Skin epidermis (tissue), 12 donors: ENCODE results near the gene SPECC1.
"Not testable (repeated sequence)": the region's sequence is repeated elsewhere in the genome, so short reads cannot be mapped to it uniquely, and the experiment has no call there.

ENCODE experiments used
- H3K27ac ChIP-seq, 21 experiments: fragments of 200-600 bp; sonication (generic) in 11 of 21; one replicate each; pipeline ENCODE4 v1.5.0; 2020; ENCODE audit warnings: mild to moderate bottlenecking in 3 of 21, inconsistent platforms in 2 of 21, moderate library complexity in 2 of 21
- H3K4me3 ChIP-seq, 7 experiments: fragments of 200-600 bp; sonication (generic) in 2 of 7; one replicate each; pipeline ENCODE4 v1.5.0; 2020; ENCODE audit warnings: inconsistent platforms in 2 of 7, mild to moderate bottlenecking in 2 of 7, moderate library complexity in 1 of 7

SPECC1 gene

DNA sequence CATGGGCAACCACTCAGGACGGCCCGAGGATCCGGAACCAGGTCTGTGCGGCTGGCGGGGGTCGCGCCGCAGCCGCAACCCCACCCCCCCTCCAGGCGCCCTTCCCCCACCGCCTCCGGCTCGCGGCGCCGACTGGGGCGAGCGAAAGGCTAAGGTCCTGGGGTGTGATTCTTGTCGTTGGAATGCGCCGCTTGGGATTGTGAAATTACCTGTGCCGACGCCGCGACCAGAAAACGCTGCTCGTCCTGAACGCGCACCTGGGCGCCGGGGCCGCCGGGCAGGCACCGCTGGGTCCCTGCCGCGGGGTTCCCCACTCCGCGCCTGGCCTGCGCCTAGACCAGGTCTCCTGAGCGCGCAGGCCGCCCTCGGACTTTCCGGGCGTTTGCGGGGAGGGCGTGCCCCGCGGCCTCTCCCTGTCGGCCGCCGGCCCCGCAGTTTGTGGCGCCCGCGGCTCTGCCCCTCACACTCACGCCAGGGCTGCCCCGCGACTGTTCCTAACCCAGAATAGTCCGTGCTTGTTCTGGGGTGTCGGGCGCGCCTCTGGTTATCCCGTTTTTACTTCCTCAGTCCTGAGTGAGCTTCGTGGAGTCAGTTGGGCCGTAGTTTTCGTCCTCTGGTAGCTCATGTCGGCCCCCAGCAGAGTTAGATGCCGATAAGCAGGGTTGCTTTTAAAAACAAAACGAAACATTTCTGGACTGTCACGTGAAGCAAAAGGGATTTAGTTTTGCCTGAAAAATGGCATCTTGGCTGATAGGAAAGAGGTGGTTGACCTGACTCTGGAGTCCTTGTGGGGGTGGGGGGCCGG lies 147.2 kb downstream of the SPECC1 start:
- Histone ChIP-seq H3K27ac (peak overlapping the region in 20 of 21 experiments; percentile 1 to 85 (median 42)), H3K4me3 (peak overlapping the region; percentile 52 to 96 (median 64))

GRCh38 chr17:20157001-20157310 lies 147.8 kb downstream of the SPECC1 start:
- H3K4me3 ChIP-seq: peak overlapping the region in 5 of 7 experiments; percentile 59 to 96 (median 70)
- H3K27ac ChIP-seq: peak overlapping the region in 2 of 21 experiments; percentile 24 to 61

GRCh38 chr17:20158580-20158979 lies 149.4 kb downstream of the SPECC1 start:
- Histone ChIP-seq H3K4me3 (no peak overlapping the region), H3K27ac (no peak overlapping the region)

GRCh38 chr17:20159406-20160069 lies 150.4 kb downstream of the SPECC1 start:
- Histone ChIP-seq H3K27ac (no peak overlapping the region), H3K4me3 (no peak overlapping the region)

GRCh38 chr17:20165516-20165915 lies 156.4 kb downstream of the SPECC1 start:
- H3K27ac ChIP-seq, H3K4me3 ChIP-seq: not testable (repeated sequence)

- H3K4me3 ChIP-seq: no peak overlapping the region
- no peak overlapping the region for H3K27ac ChIP-seq
These were observed 160.9 kb downstream of the SPECC1 start for GRCh38 chr17:20170085-20170484.

GRCh38 chr17:20171741-20172365 lies 162.7 kb downstream of the SPECC1 start:
- H3K27ac ChIP-seq: no peak overlapping the region
- H3K4me3 ChIP-seq: no peak overlapping the region

- Histone ChIP-seq H3K4me3 (no peak overlapping the region), H3K27ac (no peak overlapping the region)
These were observed 163.2 kb downstream of the SPECC1 start for GRCh38 chr17:20172376-20172775.

- Histone ChIP-seq H3K27ac (no peak overlapping the region), H3K4me3 (no peak overlapping the region)
These were observed 163.9 kb downstream of the SPECC1 start for GRCh38 chr17:20173091-20173490.

DNA sequence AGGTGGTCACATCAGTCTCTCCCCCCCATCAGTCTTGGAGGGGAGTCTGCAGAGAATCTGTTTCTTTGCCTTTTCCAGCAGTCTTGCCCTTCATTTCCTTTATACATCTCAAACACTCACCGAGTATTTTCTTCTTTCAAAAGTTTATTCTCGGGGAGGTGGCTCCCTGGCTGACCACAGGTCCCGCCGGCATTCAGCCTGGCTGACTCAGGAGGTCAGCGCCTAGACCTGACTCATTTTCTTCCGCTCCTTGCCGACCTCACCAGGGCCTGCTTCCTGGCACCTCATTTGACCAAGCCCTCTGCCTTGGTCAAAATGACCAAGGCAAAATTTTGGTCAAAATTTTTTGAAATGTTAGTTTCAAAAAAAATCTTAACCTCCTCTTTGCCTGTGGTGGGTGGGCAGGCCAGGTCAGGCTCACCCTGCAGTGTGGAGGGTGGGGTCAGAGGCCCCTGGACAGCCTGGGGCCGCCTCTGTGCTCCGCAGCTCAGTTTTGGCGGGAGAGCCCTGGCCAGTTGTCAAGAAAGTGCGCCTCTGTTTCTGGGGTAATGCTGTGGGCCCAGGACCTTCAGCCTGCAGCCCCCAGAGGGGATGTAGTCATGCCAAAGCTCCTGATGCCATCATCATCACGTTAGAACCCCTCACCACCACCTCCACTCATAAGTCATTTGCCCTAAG lies 165.6 kb downstream of the SPECC1 start:
- no peak overlapping the region for H3K27ac ChIP-seq
- no peak overlapping the region for H3K4me3 ChIP-seq

- H3K4me3 ChIP-seq: no peak overlapping the region
- no peak overlapping the region for H3K27ac ChIP-seq
These were observed 169.9 kb downstream of the SPECC1 start for GRCh38 chr17:20179041-20179440.

- no peak overlapping the region for H3K4me3 ChIP-seq
- no peak overlapping the region for H3K27ac ChIP-seq
These were observed 171.5 kb downstream of the SPECC1 start for GRCh38 chr17:20180661-20181060.

DNA sequence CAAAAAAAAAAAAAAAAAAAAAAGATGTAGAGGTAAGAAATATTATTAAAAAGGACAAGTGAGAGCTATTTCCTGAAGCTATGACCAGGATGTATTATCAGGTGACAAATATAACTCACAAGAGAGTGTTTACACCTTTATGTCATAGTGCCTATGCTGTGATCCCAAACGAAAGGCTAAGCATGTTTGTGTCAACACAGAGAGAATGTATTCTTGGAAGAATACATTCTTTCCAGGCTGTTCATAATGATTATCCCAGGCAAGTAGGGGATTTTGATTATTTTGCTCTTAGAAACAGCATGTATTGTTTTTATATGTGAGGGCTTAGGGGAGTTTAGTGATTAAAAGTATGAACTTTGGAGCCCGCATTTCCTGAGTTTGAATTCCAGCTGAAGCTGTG lies 175.0 kb downstream of the SPECC1 start:
- Histone ChIP-seq H3K4me3 (no peak overlapping the region), H3K27ac (no peak overlapping the region)

DNA sequence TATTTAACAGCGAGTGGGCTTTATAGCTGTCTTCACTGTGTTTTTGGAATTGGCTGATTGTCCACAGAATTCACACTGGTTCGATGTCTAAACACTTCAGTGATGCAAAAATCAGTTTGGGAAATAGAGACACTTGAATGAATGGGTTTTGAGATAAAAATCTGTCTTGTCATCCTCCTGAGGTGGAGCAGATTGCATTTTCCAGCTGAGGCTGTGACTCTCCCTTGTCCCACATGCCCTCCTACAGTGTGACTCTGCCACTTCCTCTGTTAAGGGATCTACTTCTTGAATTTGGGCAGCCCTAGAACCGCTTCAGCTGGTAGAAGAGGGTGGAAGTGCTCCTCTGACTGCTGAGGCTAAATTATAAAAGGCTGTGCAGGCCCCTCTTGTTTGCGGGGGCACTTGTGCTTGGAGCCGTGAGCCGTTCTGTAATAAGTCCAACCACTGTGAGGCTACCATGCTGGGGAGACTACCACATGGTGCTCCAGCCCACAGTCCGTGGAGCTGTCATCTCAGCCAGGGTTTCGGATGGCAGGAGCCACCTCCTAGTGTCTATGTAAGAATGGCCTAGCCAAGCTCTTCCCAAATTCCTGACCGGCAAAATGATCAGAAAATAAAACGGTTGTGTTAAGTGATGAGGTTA lies 175.9 kb downstream of the SPECC1 start:
- peak overlapping the region in 1 of 21 experiments; percentile 27 for H3K27ac ChIP-seq
- no peak overlapping the region for H3K4me3 ChIP-seq

GRCh38 chr17:20187049-20187448 lies 177.9 kb downstream of the SPECC1 start:
- no peak overlapping the region for H3K27ac ChIP-seq
- no peak overlapping the region for H3K4me3 ChIP-seq

- Histone ChIP-seq H3K4me3 (no peak overlapping the region), H3K27ac (peak overlapping the region in 8 of 21 experiments; percentile 11 to 67 (median 28))
These were observed 180.1 kb downstream of the SPECC1 start for GRCh38 chr17:20189302-20189701.

DNA sequence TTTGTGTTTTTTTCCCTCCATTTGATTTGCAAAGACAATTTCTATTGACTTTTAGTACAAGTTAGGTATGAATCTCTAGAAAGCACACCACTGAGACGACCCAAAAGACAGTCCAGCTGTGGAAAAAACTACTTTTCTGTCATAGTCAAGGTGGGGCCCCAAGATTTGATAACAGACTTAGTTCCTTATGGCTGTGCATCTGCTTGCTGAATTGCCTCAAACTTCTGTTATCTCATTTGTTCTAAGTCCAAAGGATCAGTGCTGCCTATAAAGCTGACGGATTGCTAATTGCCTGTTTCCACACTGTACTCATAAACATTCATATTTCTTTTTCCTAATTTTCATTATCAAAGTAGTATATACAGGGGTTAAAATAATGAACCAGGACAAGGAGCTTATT lies 180.8 kb downstream of the SPECC1 start:
- Histone ChIP-seq H3K4me3 (no peak overlapping the region), H3K27ac (peak overlapping the region in 4 of 21 experiments; percentile 6 to 57 (median 22))

DNA sequence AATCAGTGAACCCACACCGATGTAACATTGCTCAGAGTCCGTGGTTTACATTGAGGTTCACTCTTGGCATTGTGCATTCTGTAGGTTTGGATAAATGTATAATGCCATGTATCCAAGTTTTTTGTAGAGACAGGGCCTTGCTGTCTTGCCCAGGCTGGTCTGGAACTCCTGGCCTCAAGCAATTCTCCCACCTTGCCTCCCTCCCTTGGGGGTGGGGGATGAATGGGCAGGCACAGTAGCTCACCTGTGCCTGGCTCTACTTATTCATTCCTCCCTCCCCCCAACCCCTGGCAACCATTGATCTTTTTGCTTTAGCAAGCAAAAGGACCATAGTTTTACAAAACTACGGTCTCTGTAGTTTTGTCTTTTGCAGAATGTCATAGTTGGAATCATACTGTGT lies 181.4 kb downstream of the SPECC1 start:
- Histone ChIP-seq H3K27ac (peak overlapping the region in 2 of 21 experiments; percentile 18 to 57), H3K4me3 (no peak overlapping the region)

DNA sequence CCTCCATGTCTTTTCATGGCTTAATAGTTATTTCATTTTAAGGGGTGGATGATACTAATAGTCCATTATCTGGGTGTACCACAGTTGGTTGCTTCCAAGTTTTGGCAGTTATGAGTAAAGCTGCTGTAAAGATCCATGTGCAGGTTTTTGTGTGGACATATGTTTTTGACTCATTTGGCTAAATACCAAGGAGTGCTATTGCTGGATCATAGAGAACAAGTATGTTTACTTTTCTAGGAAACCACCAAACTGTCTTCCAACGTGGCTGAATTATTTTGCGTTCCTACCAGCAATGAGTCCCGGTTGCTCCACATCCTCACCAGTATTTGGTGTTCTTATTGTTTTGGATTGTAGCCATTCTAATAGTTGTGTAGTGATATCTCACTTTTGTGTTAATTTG lies 181.9 kb downstream of the SPECC1 start:
- H3K4me3 ChIP-seq: no peak overlapping the region
- peak overlapping the region in 1 of 21 experiments; percentile 57 for H3K27ac ChIP-seq

DNA sequence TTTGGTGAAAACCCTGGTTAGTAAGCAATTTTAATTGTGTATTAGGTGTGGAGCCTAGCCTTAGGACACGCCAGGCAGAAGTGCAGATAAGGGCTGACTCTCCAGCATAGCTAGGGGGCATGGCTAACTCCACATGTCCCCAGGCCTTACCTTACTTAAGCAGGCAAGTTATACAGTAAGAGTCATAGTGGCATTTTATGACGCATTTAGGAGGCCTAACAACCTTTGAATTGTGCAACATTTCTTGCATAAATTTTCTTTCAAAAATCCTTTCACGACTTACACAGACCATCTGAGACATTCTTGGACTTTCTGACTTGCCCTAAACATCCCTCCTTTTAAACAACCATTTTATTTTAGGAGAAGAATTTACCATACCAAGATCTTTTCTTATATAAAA lies 187.1 kb downstream of the SPECC1 start:
- H3K4me3 ChIP-seq, H3K27ac ChIP-seq: not testable (repeated sequence)
